HT1080 (cell line): ENCODE results near the gene SLC36A1. TPM values are rescaled to one million over a fixed set of nuclear protein-coding genes. Genes with fewer than 3 reads are reported as not detected.
A peak's percentile ranks its signal among the peaks of the same experiment; 100 is the strongest.

ENCODE experiments used
- DNase-seq: peaks from one replicate; pipeline ENCODE4 v3.0.0-alpha.2; 2015; ENCODE audit warnings: low read depth
- total RNA-seq: library from RNA; depleted of rRNA; stranded (reverse); fragments of >200 nt; shearing (Covaris generic); gene quantifications from 2 replicates; pipeline ENCODE4 v1.2.3, GENCODE V29; 2014

SLC36A1 gene
- total RNA-seq, 1 experiment from 2014 or later = 10.6 TPM

DNA sequence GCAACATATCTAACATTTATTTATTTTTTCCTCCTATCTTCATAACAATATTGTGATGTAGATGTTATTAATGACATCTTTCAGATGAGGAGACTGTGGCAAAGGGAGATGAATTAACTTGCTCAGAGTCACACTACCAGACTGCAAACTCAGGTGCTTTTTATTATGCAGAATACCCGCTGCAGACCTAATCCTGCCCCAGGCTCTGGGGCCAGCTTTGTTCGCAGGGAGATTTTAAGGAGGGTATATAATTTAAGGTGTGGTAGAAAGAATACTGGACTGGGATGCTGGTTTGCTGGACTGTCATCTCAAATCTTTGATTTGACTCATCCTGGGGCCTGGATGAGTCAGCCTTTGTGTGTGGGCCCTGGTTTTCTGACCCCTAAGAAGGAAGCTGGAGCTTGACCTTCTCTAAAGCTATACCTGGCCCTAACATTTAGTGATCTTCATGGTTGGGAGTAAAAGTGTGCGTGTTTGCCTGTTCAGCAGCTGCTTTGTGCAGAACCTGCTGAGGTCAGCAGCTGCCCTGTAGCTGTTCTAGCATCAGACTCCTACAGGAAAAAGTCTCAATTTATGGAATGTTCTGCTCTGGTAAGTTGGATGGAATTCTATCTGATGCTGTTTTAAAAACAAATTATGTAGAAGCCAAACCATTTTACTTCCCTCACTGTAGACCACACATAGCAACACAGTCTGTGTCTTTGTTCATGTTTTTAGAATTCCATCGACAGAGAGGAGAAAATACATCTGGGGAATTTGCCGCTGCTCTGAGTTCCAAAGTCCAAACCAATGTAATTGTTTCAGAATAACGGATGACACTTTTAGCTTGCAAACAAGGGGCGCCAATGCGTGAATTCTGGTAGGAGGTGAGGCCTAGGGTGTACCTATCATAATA lies 4.5 kb downstream of the SLC36A1 start:
- DNase-seq = peak; percentile 58

DNA sequence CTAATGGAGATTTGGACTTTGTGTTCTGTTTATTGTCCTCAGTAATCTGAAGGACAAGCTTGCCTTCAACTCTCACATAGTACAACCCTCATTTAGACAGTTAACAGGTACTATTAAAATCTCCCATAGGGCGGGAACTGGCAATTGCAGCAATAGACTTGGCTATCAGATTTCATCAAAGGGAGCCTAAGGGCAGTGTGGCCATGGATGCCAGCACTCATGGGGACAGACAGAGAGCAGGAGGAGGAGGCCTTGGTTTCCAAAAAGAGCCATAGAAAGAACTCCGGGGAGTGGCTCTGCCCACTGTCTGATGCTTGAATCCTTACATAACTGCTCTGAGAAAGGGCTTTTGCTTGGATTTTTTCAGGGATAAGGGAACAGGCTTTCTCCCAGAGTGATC lies 6.8 kb downstream of the SLC36A1 start:
- no peak for DNase-seq

GRCh38 chr5:151454889-151455288 lies 7.5 kb downstream of the SLC36A1 start:
- DNase-seq = no peak

- DNase-seq = no peak
Observed at GRCh38 chr5:151456321-151456940, 9.0 kb downstream of the SLC36A1 start.

- DNase-seq = no peak
Observed at GRCh38 chr5:151458314-151458713, 10.9 kb downstream of the SLC36A1 start.

DNA sequence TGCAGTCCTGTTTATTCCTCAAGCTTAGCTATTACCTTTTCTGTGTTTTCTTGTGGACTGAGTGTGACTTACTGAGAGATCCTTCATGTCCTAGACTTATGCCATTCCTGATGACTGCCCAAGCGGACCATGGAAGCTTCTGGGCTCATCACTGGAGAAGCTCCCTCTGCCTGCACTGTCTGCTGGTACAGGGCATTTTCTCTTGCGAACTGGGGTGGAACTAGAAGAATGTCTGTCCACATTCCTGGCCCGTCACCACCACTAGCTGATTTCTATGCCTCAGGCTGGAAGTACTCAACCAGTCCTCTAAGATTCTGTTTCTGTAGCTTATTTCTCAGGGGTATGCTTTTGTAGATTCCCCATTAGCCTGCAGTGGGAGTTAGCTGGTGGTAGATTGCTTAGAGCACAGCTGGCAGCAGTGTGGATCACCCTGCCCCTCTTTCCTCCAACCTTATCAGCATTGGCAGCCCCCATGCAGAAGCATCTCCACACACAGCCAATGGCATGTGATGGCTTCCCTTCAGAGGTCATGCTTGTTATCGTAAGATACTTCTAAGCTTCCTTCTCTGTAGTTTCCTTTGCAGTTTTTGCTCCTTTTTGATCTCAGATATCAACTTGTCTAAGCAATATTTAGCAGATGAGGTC lies 12.4 kb downstream of the SLC36A1 start:
- no peak for DNase-seq

- DNase-seq = no peak
Observed at GRCh38 chr5:151461312-151461711, 13.9 kb downstream of the SLC36A1 start.

DNA sequence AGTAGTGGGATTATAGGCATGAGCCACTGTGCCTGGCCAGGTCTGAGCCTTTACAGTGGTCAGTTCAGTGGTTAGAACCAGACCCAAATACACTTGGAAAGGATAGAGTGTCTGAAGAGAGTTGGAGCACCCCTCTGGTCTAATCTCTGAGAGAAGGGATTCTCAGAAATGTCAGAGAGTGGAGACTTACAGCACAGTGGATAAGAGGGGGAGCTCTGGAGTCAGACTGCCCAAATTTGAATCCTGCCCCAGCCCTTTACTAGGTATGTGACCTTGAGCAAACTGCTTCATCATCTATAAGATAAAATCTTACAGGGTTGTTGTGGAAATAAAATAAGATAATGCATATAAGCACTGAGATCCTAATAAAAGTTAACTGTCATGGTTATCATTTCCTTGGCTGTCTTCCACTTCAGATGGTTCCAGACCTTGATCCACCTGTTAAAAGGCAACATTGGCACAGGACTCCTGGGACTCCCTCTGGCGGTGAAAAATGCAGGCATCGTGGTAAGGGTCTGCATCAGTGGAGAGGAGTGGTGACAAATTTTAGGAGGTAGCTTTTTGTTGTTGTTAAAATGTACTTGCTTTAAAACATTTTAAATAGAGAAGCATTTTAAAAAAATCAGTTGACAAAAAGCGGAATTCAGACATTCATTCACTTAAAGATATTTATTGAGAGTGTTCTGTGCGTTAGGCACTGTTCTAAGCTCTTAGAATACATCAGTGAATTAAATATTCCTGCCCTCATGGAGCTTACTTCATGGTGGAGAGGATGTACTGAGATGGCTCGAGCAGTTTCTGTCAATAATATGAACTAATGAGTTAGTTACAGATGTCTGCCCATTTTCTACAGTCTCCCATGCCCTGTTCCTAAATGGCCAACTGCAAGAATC lies 16.0 kb downstream of the SLC36A1 start:
- DNase-seq = no peak

GRCh38 chr5:151464101-151464500 lies 16.7 kb downstream of the SLC36A1 start:
- DNase-seq = no peak

GRCh38 chr5:151465476-151465875 lies 18.1 kb downstream of the SLC36A1 start:
- no peak for DNase-seq

DNA sequence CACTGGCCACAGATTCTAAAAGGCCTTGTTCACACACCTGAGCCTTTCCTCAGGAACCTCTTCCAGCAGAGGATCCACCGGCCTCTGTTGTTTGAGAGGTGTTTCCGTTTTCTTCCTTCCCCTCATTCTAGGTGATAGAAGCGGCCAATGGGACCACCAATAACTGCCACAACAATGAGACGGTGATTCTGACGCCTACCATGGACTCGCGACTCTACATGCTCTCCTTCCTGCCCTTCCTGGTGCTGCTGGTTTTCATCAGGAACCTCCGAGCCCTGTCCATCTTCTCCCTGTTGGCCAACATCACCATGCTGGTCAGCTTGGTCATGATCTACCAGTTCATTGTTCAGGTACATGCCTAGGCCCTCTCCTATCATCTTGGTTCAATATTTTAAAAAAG lies 20.2 kb downstream of the SLC36A1 start:
- no peak for DNase-seq

GRCh38 chr5:151469386-151469785 lies 22.0 kb downstream of the SLC36A1 start:
- DNase-seq = no peak

GRCh38 chr5:151469992-151470391 lies 22.6 kb downstream of the SLC36A1 start:
- no peak for DNase-seq

DNA sequence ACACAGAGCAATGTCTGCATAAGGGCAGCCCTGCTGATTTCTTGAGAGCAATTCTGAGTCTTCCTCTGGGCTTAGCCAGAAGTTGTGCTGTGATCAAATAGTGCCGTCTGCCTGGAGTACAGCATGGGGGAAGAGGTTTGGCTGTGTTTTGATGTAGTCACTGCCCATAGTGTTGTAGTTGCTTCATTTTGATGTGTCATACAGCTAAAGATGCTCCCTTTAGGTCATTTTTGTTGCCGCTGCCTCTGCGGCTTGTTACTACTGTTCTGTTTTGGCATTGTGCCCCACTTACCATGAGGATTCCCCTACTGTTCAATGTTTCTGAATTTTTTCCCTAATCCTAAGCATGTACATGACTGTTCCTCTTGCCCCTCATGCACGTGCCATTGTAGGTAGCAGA lies 23.0 kb downstream of the SLC36A1 start:
- DNase-seq = no peak

- no peak for DNase-seq
Observed at GRCh38 chr5:151471276-151471675, 23.9 kb downstream of the SLC36A1 start.

GRCh38 chr5:151474799-151475198 lies 27.4 kb downstream of the SLC36A1 start:
- no peak for DNase-seq

DNA sequence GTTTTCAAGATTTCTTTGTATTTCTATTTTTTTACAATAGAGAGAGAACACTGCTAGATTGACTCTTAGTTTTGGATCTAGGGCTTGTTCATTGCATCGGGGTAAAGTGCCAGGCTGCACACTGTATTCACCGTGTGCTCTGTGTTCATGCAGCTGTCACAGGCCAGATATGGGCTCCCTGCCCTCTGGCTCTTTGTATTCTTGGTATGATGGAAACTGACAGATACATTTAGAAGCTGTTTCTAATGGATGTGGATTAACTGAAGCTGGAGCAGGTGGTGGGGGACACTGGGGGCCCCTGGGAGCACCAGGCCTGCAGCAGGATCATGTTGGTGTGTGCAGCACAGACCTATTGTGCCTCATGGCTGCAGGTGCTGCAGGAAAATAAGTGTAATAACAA lies 28.0 kb downstream of the SLC36A1 start:
- DNase-seq = no peak

DNA sequence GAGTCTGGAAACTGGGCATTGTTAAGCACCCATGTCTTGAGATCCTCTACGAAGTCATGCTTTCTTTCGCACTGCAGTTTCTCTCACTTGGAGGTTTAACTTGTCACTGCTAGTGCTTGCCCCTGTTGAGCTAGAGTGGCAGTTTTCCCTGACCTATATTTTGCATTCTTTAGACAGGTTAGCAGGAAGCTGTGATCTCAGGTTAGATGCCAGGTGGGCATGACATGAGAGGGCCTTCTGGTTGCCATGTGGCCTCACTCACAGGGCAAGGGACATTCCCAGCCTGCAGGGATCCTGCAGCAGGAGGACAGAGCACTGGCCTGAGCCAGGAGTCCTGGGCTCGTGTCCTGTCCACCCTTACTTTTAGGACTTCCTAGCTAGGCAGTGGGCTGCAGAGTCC lies 28.6 kb downstream of the SLC36A1 start:
- no peak for DNase-seq

DNA sequence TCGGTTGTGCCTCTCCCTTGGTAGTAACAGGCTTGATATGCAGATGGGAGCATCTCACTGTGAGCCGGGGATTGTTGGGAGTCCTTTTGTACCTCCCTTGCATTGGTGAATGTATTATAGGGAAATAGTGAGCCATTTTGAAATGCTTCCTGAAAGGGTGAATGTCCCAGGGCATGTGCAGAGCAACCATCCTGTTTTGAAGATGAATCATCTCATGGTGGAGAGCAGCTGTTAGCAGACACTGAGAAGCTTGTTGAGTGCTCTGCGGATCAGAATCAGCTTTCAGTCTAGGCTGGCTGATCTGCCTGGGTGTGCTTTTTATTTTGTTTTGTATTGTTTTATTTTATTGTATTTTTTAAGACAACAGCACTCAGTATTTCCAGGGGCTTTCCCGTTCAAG lies 29.7 kb downstream of the SLC36A1 start:
- peak; percentile 52 for DNase-seq

DNA sequence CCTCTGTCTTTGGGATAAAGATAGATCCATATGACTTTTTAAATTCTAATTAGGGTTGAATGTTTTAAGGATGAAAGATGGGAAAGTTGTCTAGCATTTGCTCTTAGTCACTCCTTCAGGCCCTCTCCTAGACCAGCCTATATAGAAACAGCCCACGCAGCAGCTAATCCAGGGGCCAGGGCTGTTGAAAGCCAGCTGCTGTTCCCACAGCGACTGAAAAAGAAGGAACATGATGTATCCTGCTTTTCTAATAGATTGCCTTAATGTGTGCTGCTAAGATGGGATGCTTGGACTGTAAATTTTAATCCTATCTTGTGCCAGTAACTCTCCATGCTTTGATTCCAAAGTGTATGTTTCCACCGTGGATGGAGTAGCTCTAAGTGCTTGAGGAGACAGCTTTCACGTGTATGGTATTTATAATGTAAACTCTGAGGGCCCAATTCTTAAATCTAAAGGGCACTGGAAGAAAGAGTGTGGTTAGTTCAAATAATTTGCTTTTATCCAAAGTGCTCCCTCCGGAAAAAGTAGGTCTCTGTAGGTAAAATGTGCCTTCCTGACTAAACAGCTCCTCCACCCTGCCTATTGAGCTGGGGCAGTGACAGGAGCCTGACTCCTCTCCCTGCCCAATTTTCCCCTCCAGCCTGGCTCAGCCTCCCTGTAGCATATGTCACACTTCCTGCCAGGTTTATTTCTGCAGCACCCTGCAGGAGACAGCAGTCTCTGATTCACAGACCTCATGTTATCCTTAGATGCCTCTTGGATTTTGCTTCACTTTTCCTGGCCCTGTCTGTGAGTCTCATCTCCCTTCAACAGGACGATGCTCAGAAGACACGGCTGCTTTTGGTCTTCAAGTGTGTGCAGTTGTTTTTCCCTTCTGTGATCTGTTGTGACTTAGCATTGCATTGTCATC lies 33.2 kb downstream of the SLC36A1 start:
- peak; percentile 76 for DNase-seq
